HEK293 (cell line): ENCODE measurements around the gene GPR149.

Experiments
- CTCF ChIP-seq: fragments of 450-650 bp; formaldehyde crosslinking; IDR thresholded peaks from 2 replicates; pipeline ENCODE4 v1.5.1; 2016; ENCODE audit warnings: missing biosample characterization, missing genetic modification characterization
- KLF9 ChIP-seq: fragments of 450-650 bp; formaldehyde crosslinking; IDR thresholded peaks from 2 replicates; pipeline ENCODE4 v1.5.1; 2016; ENCODE audit warnings: missing biosample characterization, missing genetic modification characterization, low read depth
- MZF1 ChIP-seq: fragments of 450-650 bp; formaldehyde crosslinking; IDR thresholded peaks from 2 replicates; pipeline ENCODE4 v1.5.1; 2017; ENCODE audit warnings: missing biosample characterization, missing genetic modification characterization, borderline replicate concordance
- OSR2 ChIP-seq: fragments of 450-650 bp; formaldehyde crosslinking; IDR thresholded peaks from 2 replicates; pipeline ENCODE4 v1.5.1; 2016; ENCODE audit warnings: missing biosample characterization, missing genetic modification characterization
- SP7 ChIP-seq: fragments of 450-650 bp; formaldehyde crosslinking; IDR thresholded peaks from 2 replicates; pipeline ENCODE4 v1.5.1; 2016; ENCODE audit warnings: missing biosample characterization, missing genetic modification characterization
- ZBTB44 ChIP-seq: fragments of 450-650 bp; IDR thresholded peaks from 2 replicates; pipeline ENCODE4 v1.5.1; 2018; ENCODE audit warnings: missing biosample characterization, mild to moderate bottlenecking, missing genetic modification characterization
- ZNF112 ChIP-seq: fragments of 450-650 bp; formaldehyde crosslinking; IDR thresholded peaks from 2 replicates; pipeline ENCODE4 v1.5.0; 2017; ENCODE audit warnings: missing biosample characterization, missing genetic modification characterization
- ZNF121 ChIP-seq: fragments of 450-650 bp; formaldehyde crosslinking; IDR thresholded peaks from 2 replicates; pipeline ENCODE4 v1.5.1; 2016; ENCODE audit warnings: missing biosample characterization, missing genetic modification characterization
- ZNF157 ChIP-seq: fragments of 450-650 bp; formaldehyde crosslinking; IDR thresholded peaks from 2 replicates; pipeline ENCODE4 v1.5.1; 2016; ENCODE audit warnings: missing biosample characterization, missing genetic modification characterization
- ZNF558 ChIP-seq: fragments of 450-650 bp; formaldehyde crosslinking; IDR thresholded peaks from 2 replicates; pipeline ENCODE4 v1.5.1; 2016; ENCODE audit warnings: missing biosample characterization, missing genetic modification characterization
- ZNF645 ChIP-seq: fragments of 450-650 bp; formaldehyde crosslinking; IDR thresholded peaks from 2 replicates; pipeline ENCODE4; 2016; ENCODE audit warnings: missing biosample characterization, missing genetic modification characterization
- ZNF692 ChIP-seq: fragments of 450-650 bp; formaldehyde crosslinking; IDR thresholded peaks from 2 replicates; pipeline ENCODE4 v1.5.1; 2016; ENCODE audit warnings: missing biosample characterization, missing genetic modification characterization
- ZSCAN5A ChIP-seq: fragments of 450-650 bp; formaldehyde crosslinking; IDR thresholded peaks from 2 replicates; pipeline ENCODE4 v1.5.1; 2016; ENCODE audit warnings: missing biosample characterization, missing genetic modification characterization

- TF ChIP-seq MZF1 (tag by site-specific recombination): no peak
- TF ChIP-seq ZNF645 (tag by site-specific recombination): no peak
- TF ChIP-seq ZNF112: no peak
- TF ChIP-seq ZBTB44: no peak
- TF ChIP-seq CTCF (tag by site-specific recombination): no peak
- no peak for TF ChIP-seq KLF9 (tag by site-specific recombination)
- no peak for TF ChIP-seq SP7 (tag by site-specific recombination)
- no peak for TF ChIP-seq ZNF121
- TF ChIP-seq ZNF692: no peak
- no peak for TF ChIP-seq OSR2 (tag by site-specific recombination)
- TF ChIP-seq ZNF157 (tag by site-specific recombination): no peak
- TF ChIP-seq ZSCAN5A: no peak
- TF ChIP-seq ZNF558 (tag by site-specific recombination): no peak
These were observed 74.0 kb downstream of the GPR149 start for GRCh38 chr3:154356009-154356408.
